Peyer's patch (tissue), 4 donors: ENCODE measurements around the gene MAPK8. TPM values are rescaled to one million over a fixed set of nuclear protein-coding genes. Genes with fewer than 3 reads are reported as not detected.

ENCODE experiments used
- DNase-seq, 3 donors: peaks; one replicate each; pipeline ENCODE4 v3.0.0-alpha.2; 2017 to 2019
- H3K27ac ChIP-seq, 4 donors: fragments of 200-600 bp; sonication (generic); one replicate each; pipeline ENCODE4 v1.5.1; 2016 to 2019
- H3K27me3 ChIP-seq, 2 donors: fragments of 200-600 bp; sonication (generic); one replicate each; pipeline ENCODE4 v1.5.1; 2019
- H3K36me3 ChIP-seq, 3 donors: fragments of 200-600 bp; sonication (generic); one replicate each; pipeline ENCODE4 v1.5.1; 2016 to 2019
- H3K4me1 ChIP-seq, 4 donors: fragments of 200-600 bp; sonication (generic); one replicate each; pipeline ENCODE4 v1.5.1; 2016 to 2019
- H3K4me3 ChIP-seq, 4 donors: fragments of 200-600 bp; sonication (generic); 1 replicate in 3 of 4; 2 replicates in 1 of 4; pipeline ENCODE4 v1.5.1; 2016 to 2019; ENCODE audit warnings: mild to moderate bottlenecking in 1 of 4
- H3K9me3 ChIP-seq, 4 donors: fragments of 200-600 bp; sonication (generic); one replicate each; pipeline ENCODE4 v1.5.1; 2016 to 2019; ENCODE audit warnings: mild to moderate bottlenecking in 1 of 4
- CTCF ChIP-seq, 6 experiments: fragments of 450-650 bp in 4 of 6; fragments of 200-600 bp in 2 of 6; sonication (generic) in 1 of 6; IDR thresholded peaks; one replicate each; pipeline ENCODE4 v1.5.1; 2017 to 2019; ENCODE audit warnings: antibody characterized with exemption in 6 of 6, mild to moderate bottlenecking in 3 of 6, moderate library complexity in 1 of 6
- POLR2A ChIP-seq, 2 donors: fragments of 450-650 bp; IDR thresholded peaks; one replicate each; pipeline ENCODE4 v1.5.1; 2017; ENCODE audit warnings: antibody characterized with exemption in 2 of 2, mild to moderate bottlenecking in 2 of 2, moderate library complexity in 2 of 2
- total RNA-seq, 4 donors: library from RNA; depleted of rRNA; stranded (reverse); fragments of >200 nt; gene quantifications; one replicate each; pipeline ENCODE4 v1.1.0, GENCODE V29; 2016

MAPK8 gene
- total RNA-seq, 4 donors from 2014 or later, result 59.9 to 89.0 (median 67.6) TPM

- no peaks in the 10 kb centered on the region for H3K27me3 ChIP-seq
- no peak overlapping the region for H3K27ac ChIP-seq
- peak in 1 of 3 donors; percentile 37 for DNase-seq
- no peak for TF ChIP-seq CTCF (IDR thresholded peaks at IDR 0.05)
- no peak for TF ChIP-seq POLR2A (IDR thresholded peaks at IDR 0.05)
- no peaks in the 10 kb centered on the region for H3K9me3 ChIP-seq
- no peak overlapping the region for H3K4me3 ChIP-seq
- no peaks in the 10 kb centered on the region for H3K36me3 ChIP-seq
- H3K4me1 ChIP-seq, result no peaks in the 10 kb centered on the region
These were observed 162.5 kb downstream of the MAPK8 start for GRCh38 chr10:48468866-48469511.

GRCh38 chr10:48469516-48470020 is 163.1 kb downstream of the MAPK8 start:
- no peak for TF ChIP-seq CTCF (IDR thresholded peaks at IDR 0.05)
- TF ChIP-seq POLR2A (IDR thresholded peaks at IDR 0.05), result no peak
- Histone ChIP-seq H3K4me1 (no peaks in the 10 kb centered on the region), H3K27me3 (no peaks in the 10 kb centered on the region), H3K27ac (no peak overlapping the region), H3K9me3 (no peaks in the 10 kb centered on the region), H3K36me3 (no peaks in the 10 kb centered on the region), H3K4me3 (no peak overlapping the region)
- peak in 2 of 3 donors; percentile 25 to 31 for DNase-seq

- peak in 2 of 3 donors; percentile 34 to 41 for DNase-seq
- Histone ChIP-seq H3K27ac (no peak overlapping the region), H3K27me3 (no peaks in the 10 kb centered on the region)
These were observed 163.8 kb downstream of the MAPK8 start for GRCh38 chr10:48470115-48470892.

GRCh38 chr10:48470893-48471805 is 164.7 kb downstream of the MAPK8 start:
- H3K4me3 ChIP-seq, result no peak overlapping the region
- no peak overlapping the region for H3K27ac ChIP-seq
- H3K36me3 ChIP-seq, result no peaks in the 10 kb centered on the region
- no peaks in the 10 kb centered on the region for H3K4me1 ChIP-seq
- peak in 2 of 3 donors; percentile 5 to 23 for DNase-seq
- TF ChIP-seq CTCF (IDR thresholded peaks at IDR 0.05) (no peak), POLR2A (IDR thresholded peaks at IDR 0.05) (no peak)
- H3K27me3 ChIP-seq, result no peaks in the 10 kb centered on the region
- H3K9me3 ChIP-seq, result no peaks in the 10 kb centered on the region

More at GRCh38 chr10:48470115-48470892, 163.8 kb downstream of the MAPK8 start:
- Histone ChIP-seq H3K9me3 (no peaks in the 10 kb centered on the region), H3K4me3 (no peak overlapping the region), H3K36me3 (no peaks in the 10 kb centered on the region), H3K4me1 (no peaks in the 10 kb centered on the region)
- TF ChIP-seq CTCF (IDR thresholded peaks at IDR 0.05) (no peak), POLR2A (IDR thresholded peaks at IDR 0.05) (no peak)

GRCh38 chr10:48472501-48473069 is 166.1 kb downstream of the MAPK8 start:
- DNase-seq, result no peak
- Histone ChIP-seq H3K4me1 (no peaks in the 10 kb centered on the region), H3K36me3 (no peaks in the 10 kb centered on the region), H3K9me3 (no peaks in the 10 kb centered on the region), H3K4me3 (no peak overlapping the region), H3K27me3 (no peaks in the 10 kb centered on the region), H3K27ac (no peak overlapping the region)
- TF ChIP-seq POLR2A (IDR thresholded peaks at IDR 0.05) (no peak), CTCF (IDR thresholded peaks at IDR 0.05) (no peak)
